NCI-H1417 (cell line): ENCODE data around the gene LHFPL6.
"Not testable (repeated sequence)": the region's sequence is repeated elsewhere in the genome, so short reads cannot be mapped to it uniquely, and the experiment has no call there.

Experiments used
- DNase-seq, 3 experiments: peaks; one replicate each; lab custom pipeline; 2025; lab: John Stamatoyannopoulos, UW

The LHFPL6 gene

DNA sequence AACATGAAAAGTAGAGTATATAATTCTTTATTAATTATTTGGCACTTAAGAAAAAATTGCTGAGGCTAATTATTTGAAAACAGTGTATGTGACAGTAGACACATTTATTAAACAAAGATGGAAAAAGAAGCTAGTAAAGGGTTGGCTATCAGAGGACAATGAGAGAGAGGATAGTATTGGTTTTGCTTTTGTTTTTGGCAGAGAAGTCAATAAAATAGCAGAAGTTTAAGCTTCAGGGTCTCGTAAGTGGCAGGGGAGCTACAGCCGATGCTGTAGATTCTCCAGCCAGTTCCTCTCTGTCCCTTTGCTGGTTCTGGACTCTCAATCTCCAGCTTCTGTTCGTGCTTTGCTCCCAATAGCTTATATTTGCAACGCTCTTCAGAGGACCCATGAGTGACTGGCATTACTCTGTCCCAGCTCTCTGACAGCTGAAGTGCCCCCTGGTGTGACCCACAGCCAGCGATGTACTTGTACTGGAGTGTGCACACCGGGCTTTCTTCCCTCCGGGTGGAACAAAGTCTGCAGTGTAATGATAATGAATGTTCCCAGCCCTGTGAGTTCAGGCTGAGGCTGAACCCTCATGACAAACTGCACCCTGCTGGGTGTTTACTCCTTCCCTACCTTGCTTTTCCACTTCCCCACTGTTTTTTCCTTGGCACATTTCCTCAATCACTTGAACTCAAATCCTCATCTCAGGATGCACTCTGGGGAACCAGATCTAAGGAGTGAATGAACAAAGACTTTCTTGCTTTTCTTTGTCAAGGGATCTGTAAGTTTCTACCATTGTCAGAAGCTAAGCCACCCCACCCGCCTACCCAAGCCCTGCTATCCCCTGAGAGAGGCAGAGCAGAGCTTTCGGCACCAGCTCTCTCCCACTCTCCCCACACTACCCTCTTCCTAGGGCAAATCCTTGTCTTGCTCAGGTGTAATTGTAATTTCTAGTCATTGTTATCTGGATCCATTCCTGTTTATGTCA, 254.8 kb downstream of the LHFPL6 start:
- peak; percentile 51 to 84 (median 56) for DNase-seq

DNA sequence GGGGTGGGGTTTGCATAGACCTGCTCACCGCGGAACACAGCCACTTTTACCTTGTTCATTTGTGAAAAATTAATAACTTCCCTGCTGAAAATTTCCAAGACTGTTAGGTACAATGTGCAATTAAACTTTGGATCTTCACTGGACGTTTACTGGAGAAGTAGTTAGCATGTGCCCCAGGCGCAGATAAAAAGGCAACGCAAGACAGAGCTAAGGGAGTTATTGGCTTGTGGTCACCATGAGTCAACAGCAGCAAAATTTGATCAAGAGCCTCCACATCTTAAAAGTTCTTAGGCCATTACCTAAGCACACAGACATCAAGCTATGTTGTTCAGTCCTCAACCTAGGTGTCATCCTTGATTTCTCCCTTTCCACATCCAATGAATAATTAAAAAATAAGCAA, 257.0 kb downstream of the LHFPL6 start:
- DNase-seq = no peak

DNA sequence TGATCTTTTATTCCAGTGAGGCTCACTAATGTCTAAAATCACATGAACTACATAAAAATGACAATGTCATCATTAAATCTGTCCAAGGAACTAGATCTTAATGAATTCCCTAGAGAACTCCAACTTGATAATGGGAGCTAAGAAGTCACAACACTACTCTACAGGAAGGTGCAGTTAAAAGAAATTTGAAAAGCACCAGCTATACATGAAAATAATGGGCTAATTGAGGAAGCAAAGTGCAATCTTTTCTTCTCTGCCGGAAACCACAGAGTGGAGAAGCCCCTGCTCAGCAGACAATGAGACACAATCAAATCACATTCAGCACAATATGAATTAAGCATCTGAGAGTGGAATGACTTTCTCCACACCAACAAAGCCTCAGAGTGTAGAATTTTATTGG, 261.7 kb downstream of the LHFPL6 start:
- no peak for DNase-seq

DNA sequence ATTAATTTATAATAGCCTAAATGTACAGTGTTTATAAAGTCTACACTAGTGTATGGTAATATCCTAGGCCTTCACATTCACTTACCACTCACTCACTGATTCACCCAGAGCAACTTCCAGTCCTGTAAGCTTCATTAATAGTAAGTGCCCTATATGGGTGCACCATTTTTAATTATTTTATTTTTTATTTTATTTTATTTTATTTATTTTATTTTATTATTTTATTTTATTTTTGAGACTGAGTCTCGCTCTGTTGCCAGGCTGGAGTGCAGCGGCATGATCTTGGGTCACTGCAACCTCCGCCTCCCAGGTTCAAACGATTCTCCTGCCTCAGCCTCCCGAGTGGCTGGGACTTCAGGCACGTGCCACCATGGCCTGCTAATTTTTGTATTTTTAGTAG, 264.9 kb downstream of the LHFPL6 start:
- not testable (repeated sequence) for DNase-seq

DNA sequence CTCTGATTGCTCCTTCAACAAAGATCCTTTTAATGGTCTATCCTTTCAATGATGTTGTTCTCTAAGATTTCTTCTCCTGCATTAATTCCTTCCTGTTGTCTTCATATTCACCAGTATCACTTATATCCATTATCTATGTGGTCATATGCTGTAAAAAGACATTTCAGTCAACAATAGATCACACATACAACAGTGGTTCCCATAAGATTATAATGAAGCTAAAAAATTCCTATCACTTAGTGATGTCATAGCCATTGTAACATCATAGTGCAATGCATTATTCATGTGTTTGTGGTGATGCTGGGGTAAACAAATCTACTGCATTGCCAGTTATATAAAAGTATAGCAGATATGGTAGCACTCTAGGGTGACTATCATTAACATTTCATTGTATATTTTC, 266.1 kb downstream of the LHFPL6 start:
- no peak for DNase-seq

DNA sequence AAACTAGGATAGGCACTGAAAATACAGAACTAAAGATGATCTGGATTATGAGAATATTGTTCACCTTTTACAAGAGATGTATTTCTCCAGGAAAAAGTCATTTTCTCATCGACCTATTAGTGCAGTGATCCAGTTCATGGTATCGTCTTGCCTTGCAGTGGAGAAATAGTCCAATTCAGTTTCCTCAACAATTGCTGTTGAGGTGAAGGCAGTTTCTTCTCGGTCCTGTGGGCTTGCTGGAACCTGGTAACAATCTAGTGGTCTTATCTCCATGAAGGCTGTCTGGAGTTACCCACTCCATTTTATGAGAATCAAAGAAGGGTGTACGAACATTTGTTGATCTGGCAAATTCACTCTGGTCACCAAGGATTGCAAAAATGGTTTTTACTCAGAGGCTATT, 266.8 kb downstream of the LHFPL6 start:
- DNase-seq = no peak

DNA sequence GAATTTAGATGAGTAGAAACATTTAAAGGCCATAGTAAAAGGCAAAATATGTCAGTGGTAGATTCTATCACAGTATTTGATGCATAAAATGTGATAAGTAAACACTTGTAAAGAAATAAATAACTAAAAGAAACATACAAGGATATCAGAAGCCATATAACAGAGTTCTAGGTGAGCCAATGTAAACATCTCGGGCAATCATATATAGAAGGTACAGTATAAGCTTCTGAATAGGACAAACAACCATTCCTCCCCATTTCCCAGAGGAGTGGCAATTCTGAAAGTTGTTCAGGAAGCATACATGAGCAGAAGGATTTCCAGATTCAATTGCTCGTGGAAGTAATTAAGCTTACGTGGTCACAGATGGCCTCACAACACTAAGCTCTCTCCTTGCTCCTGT, 267.3 kb downstream of the LHFPL6 start:
- no peak for DNase-seq

DNA sequence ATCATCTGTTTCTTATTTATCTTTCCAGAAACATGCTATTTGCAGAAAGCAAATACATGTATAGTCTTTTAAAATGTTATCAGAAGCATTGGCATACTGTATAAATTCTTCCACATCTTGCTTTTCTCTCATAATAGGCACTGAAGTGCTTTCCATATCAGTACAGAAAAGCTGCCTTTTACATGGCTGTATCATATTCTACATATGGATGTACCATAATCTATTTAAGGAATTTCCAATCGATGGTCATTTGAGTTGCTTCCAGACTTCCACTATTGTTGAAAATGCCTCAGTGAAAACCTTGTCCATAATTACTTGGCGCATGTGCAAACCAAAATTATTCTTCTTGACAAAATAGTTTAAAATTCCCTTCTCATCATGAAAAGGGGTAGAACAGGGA, 272.5 kb downstream of the LHFPL6 start:
- no peak for DNase-seq

DNA sequence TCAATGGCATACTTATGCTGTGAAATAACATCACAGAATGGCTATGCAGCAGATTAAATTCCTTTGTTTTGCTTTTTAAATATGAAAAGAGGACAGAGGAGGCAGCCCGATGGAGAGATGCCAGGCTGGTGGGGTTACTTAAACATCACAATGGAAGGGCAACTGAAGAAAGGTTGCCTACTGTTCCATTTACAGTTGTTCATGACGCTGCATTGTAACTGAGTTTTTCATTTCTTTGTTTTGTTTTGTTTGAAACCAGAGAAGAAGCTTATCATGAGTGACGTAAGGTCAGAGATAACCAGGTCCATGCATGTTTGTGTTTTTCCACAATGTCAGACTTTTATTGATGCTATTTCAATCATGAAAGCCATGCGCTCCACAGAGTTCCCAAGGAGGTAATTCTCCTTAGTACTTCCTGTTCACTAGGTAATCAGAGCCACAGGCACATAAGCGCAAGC, 273.8 kb downstream of the LHFPL6 start:
- DNase-seq = no peak

DNA sequence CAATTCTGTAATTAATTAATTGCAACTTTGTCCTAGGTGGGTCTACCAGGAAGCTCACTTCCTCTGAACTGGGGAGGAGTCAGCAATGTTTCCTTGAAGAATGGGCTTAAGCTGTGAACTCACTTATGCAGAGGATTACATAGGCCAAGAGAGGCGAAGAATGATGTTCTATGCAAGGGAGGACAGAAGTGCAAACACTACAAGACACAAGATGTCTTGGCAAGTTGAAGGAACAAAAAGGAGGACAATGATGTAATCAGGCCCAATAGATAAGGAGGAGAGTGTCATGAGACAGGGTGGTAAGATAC, 275.9 kb downstream of the LHFPL6 start:
- no peak for DNase-seq

DNA sequence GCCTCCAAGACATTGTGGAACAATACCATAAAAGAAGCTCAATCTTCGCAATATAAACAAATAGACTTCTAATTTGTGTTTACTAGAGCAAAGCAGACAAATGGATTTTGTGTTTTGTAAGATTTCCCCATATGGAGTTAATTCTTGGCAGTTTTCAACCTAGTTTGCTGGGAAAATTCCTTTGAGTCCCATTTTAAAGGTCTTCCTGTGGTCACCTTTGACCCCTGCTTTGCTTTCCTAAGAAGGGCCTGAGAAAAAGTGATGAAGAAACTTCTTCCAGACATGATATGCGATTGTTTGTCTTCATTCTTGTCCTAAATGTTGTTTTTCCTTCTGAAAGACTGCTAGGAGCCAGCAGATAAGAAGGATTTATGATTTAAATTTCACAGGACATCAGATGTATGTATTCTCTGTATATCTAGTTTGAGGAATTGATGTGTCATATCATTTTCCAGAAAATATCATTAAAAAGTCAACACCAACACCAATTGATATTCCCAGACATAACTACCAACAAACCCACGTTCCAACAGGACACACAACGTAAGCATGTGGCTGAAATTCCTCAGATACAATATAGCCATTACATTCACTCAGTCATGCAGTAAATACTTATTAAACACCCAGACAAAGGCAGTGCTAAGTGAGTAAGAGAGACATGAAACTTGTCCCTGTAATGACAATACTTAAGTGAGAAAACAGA, 276.4 kb downstream of the LHFPL6 start:
- no peak for DNase-seq

DNA sequence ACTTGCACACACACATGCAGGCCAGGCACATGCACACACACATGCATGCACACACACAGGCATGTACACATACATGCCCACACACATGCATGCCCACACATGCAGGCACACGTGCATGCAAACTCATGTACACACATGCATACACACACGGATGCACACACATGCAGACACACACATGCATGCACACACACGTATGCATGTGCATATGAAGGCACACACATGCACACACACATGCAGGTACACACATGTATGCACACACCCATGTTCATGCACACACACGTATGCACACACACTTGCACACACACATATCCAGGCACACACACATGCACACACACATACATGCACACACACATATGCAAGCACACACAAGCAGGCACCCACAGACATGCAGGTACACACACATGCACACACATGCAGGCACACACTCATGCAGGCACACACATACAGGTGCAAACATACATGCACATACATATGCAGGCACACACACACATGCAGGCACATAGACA, 278.1 kb downstream of the LHFPL6 start:
- DNase-seq = no peak

DNA sequence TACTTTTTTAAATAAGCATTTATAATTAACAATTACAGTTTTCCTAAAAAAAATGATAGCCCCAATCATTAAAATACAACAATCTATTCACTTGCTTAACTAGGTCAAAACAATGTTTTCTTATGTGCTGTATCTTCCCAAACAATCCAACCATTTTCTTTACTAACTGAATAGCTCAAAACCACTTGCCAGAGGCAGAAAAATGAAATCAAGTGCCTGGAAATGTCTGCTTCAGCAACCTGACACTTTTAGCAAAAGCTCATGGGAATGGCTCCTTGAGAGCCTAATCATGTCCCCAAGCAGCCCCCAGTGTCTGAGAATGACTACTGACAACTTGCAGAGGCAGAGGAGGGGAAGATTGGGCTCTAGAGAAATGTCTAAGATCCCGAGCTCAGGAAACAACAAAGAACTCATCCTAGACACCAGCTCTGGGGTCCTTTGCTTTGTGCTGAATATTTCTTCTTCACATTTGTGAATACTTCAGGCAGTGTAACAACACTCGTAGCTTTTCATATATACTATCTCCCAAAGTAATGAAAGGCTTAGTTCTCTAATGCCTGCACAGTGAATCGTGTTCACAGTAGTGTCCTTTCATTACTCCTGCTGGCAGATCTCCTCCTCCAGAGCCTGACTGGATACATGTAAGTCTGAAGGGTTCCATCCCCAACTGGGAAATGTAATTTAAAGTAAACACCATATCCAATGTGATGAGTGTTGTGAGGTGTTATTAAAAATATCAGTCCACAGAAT, 280.0 kb downstream of the LHFPL6 start:
- DNase-seq = peak in 2 of 3 experiments; percentile 8 to 19

DNA sequence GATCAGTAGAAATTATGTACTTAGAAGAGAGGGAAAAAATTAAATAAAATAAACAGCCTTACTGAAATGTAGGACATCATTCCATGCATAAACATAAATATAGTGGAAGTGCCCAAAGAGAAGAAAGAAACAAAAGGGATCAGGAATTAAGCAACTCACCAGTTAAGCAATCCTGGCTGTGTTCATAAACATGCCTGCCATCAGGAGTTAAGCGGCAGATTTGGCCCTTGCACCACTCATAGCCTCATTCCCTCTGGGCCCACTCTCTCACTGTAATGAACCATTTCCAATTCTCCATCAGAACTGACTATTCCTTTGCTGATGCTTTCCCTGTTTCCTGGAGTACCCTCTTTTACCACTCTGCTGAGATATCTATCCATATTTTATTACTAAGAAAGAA, 281.4 kb downstream of the LHFPL6 start:
- DNase-seq = no peak

DNA sequence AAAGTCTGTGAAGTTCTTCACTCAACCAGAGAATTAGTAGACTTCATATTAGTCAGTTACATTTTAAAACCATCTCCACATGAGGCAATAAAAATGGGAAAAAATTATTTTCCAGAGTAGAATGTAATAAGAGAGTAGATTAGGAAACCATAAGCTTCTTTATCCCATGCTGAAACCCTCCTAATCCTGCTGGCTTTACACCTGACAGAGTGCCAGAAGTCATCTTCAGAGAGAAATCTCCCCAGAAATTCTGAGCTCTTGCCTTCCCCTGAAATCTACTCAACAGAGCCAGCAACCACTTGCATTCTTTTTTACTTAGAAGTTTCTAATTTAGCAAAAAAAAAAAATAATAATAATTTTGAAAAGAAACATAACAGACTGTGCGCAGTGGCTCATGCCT, 284.8 kb downstream of the LHFPL6 start:
- DNase-seq = no peak

DNA sequence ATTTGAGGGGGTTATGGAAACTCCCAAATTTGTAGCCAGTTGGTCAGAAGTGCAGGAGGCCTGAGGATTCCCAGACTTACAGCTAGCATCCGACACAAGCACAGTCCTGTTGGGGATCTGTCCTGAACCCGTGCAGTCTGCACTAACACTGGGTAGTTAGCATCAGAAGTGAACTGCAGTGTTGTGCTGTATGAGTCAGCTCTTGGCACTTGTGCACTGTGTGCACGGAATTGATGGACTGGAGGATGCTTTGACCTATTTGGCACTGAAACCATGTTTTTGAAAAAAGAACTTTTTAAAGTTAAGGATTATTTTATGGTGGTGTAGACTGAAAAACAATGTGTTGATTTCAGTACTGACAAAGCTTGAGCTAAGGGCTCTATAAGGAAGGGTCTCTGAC, 285.7 kb downstream of the LHFPL6 start:
- DNase-seq = no peak

DNA sequence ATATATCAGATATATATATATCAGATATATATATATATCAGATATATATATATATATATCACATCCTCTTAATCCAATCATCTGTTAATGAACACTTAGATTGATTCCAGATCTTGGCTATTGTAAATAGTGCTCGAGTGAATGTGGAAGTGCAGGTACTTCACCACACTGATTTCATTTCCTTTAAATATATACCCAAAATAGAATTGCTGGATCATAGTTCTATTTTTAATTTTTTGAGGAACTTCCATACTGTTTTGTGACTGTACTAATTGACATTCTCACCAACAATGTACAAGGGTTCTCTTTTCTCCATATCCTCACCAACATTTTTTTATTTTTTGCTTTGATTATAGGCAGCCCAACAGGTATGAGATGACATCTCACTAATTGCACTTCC, 287.2 kb downstream of the LHFPL6 start:
- DNase-seq = no peak

DNA sequence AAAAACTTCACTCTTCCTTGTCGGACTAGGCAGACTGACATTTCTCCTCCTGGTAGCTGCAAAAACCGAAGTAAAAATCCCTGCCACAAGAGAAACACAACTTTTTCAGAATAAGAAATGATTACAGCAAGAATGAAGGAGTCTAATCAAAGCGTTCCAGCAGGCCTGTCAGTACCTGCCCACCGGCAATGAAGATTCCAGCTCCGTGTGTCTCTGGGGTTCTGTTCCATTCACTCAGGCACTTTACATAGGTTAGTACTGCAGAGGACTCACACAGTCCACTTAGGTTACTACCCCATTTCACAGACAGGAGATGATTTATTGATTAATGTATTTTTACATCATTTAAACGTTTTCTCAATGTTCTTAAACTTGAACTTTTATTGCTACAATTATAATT, 289.3 kb downstream of the LHFPL6 start:
- DNase-seq = no peak

DNA sequence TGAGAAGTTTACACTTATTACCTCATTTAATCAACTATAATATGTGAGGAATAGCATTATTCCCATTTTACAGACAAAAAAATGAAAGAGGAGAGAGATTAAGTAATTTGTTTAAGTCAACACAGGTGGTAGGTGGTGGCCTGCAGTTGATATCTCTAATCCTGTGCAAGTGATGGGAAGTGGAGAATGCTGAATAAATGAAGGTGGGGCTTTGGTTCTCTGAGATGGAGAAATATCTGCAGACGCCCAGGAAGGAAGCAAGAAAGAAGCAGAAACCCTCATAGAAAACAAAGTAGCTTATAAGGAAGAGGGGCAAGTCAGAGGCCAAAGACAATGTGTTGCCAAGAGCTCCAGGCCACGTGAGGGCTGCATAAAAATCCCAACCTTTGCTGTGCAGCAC, 290.4 kb downstream of the LHFPL6 start:
- DNase-seq = no peak

DNA sequence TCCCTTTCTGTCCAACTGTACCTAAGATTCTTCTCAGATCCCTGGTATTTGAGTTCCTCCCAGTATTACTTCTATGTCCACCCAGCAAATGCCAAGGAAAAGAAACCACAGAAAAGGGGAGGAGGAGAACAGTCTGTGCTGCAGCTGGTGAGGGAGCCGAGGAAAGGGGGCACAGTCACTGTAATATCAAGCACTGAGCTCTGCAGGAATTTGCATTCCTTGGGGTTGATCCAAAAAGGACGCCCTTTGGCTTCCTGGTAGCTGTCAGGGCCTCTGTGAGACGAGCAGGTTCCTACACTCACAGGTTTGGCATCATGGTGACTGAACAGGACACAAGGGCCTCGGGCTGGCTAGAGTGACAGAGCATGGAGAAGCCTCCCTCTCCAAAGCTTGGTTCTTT, 291.4 kb downstream of the LHFPL6 start:
- no peak for DNase-seq

DNA sequence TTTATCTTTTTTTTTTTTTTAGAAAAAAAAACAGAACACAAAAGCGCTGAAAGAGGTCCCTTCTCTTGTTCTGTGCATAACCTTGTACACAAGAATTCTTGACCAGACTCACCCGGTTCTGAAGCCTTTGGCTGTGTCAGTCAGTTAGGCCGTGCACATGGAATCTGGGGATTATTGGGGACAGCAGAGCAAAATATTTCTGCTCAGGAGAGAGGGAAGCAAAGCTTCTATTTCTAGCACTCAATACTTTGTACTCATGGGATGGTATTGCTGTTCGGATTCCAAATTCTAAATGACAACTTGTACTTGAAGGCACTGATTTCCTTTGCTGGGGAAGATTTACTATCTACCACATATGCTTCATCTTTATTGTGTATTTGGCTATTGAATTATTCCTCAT, 292.0 kb downstream of the LHFPL6 start:
- DNase-seq = no peak
